GM23248 (cell line): Measurements from ENCODE around the gene TRPM1.

Source experiments
- EZH2 ChIP-seq: fragments of 200-600 bp; sonication (generic); IDR thresholded peaks from 2 replicates; pipeline ENCODE4 v1.6.1; 2018; ENCODE audit warnings: antibody characterized with exemption, mild to moderate bottlenecking; ENCODE audit not compliant: insufficient read depth, poor library complexity, severe bottlenecking
- EZH2phosphoT487 ChIP-seq: fragments of 200-600 bp; sonication (generic); IDR thresholded peaks from 2 replicates; pipeline ENCODE4 v1.6.1; 2018; ENCODE audit warnings: antibody characterized with exemption, moderate library complexity, mild to moderate bottlenecking, low read depth; ENCODE audit not compliant: insufficient read depth

- no peak for TF ChIP-seq EZH2
- no peak for TF ChIP-seq EZH2phosphoT487
These were observed 30.4 kb upstream of the TRPM1 start for GRCh38 chr15:31131853-31132375.
